Measurements from ENCODE around the gene GNG4.
"Not testable (repeated sequence)": the region's sequence is repeated elsewhere in the genome, so short reads cannot be mapped to it uniquely, and the experiment has no call there.

Gene GNG4

GRCh38 chr1:235582130-235582529 is 67.5 kb downstream of the GNG4 start:
- CTCF ChIA-PET: no interaction called here
- POLR2A ChIA-PET: no interaction called here
- no peak for TF ChIP-seq CTCF (IDR thresholded peaks at IDR 0.05; ENCODE audit: control extremely low read depth, extremely low read depth, low read depth, missing control alignments)
- DNase-seq (ENCODE audit: extremely low spot score): no peak

- no peak for TF ChIP-seq CTCF (IDR thresholded peaks at IDR 0.05; ENCODE audit: control extremely low read depth, extremely low read depth, low read depth, missing control alignments)
- CTCF ChIA-PET: no interaction called here
- DNase-seq (ENCODE audit: extremely low spot score): no peak
- POLR2A ChIA-PET: no interaction called here
Observed at GRCh38 chr1:235579891-235580290, 69.7 kb downstream of the GNG4 start.

GRCh38 chr1:235575597-235575996 is 74.0 kb downstream of the GNG4 start:
- no peak for TF ChIP-seq CTCF (IDR thresholded peaks at IDR 0.05; ENCODE audit: control extremely low read depth, extremely low read depth, low read depth, missing control alignments)
- DNase-seq (ENCODE audit: extremely low spot score): no peak
- ChIA-PET CTCF (no interaction called here), POLR2A (no interaction called here)

- TF ChIP-seq CTCF (IDR thresholded peaks at IDR 0.05; ENCODE audit: control extremely low read depth, extremely low read depth, low read depth, missing control alignments): no peak
- ChIA-PET POLR2A (no interaction called here), CTCF (interaction anchor here (1.1 kb wide), 1 partner anchor 16 kb away, joined by 3 read pairs; no protein-coding TSS in a partner anchor)
- DNase-seq (ENCODE audit: extremely low spot score): no peak
Observed at GRCh38 chr1:235573880-235574279, 75.7 kb downstream of the GNG4 start.

GRCh38 chr1:235572971-235573370 is 76.6 kb downstream of the GNG4 start:
- POLR2A ChIA-PET; DNase-seq (ENCODE audit: extremely low spot score); CTCF ChIA-PET: not testable (repeated sequence)

GRCh38 chr1:235571482-235571881 is 78.1 kb downstream of the GNG4 start:
- no peak for TF ChIP-seq CTCF (IDR thresholded peaks at IDR 0.05; ENCODE audit: control extremely low read depth, extremely low read depth, low read depth, missing control alignments)
- POLR2A ChIA-PET: interaction anchor here (0.6 kb wide), 1 partner anchor 50 kb away, joined by 3 read pairs; no protein-coding TSS in a partner anchor
- DNase-seq (ENCODE audit: extremely low spot score): no peak
- CTCF ChIA-PET: no interaction called here

- CTCF ChIA-PET: no interaction called here
- POLR2A ChIA-PET: no interaction called here
- no peak for TF ChIP-seq CTCF (IDR thresholded peaks at IDR 0.05; ENCODE audit: control extremely low read depth, extremely low read depth, low read depth, missing control alignments)
- no peak for DNase-seq (ENCODE audit: extremely low spot score)
Observed at GRCh38 chr1:235567812-235568503, 81.6 kb downstream of the GNG4 start.

Measured in GM10248 (cell line).